ENCODE data around the gene PSMB8.

Gene PSMB8

DNA sequence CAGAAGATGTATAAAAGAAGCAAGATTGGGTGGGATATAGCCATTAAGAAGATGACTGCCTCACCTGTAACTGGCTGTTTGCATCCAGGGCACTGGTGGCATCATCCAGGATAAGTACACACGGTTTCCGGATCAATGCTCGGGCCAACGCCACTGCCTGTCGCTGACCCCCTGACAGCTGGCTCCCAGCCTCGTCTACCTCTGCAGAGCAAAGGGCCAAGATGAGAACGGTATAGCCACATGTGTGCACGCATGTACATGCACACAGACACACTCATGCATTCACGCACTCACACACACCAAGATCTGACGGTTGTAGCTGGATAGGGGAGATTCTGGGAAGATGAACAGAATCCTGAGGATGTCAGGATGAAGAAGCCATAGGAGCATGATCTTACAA is 3.2 kb upstream of the PSMB8 start:
- Histone ChIP-seq H3K27me3 (ENCODE audit: insufficient read depth, low read length) (no peaks in the 10 kb centered on the region), H4K20me1 (ENCODE audit: insufficient read depth, low read length) (no peaks in the 10 kb centered on the region), H3K27ac (ENCODE audit: low read depth, low read length, poor library complexity, severe bottlenecking) (no peak overlapping the region)

DNA sequence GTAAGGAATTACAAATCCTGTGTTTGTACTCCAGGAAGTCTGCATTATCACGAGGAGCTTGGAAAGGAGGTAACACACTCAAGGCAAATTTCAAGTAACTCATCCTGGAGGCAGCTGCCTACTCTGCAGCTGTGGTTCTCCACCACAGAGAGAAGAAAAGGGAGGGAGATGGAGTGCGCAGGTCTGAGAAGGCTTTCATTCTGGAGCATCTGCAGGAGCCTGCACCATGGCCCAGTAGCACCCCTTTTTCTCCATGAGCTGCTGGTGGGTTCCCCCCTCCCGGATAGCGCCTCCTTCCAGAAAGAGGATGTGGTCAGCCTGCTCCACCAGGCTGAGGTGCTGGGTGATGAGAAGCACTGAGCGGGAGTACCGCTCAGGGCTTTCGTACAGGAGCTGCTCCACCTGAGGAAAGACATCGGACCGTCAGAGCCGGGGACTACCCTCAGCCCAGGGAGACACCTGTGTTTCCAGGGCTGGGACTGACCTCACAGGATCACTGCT is 1.6 kb upstream of the PSMB8 start:
- H2AFZ ChIP-seq (ENCODE audit: low read length): no peak overlapping the region
- TF ChIP-seq EZH2 (IDR thresholded peaks at IDR 0.05; ENCODE audit: borderline replicate concordance, low read length): no peak
- TF ChIP-seq, protein P1, sequence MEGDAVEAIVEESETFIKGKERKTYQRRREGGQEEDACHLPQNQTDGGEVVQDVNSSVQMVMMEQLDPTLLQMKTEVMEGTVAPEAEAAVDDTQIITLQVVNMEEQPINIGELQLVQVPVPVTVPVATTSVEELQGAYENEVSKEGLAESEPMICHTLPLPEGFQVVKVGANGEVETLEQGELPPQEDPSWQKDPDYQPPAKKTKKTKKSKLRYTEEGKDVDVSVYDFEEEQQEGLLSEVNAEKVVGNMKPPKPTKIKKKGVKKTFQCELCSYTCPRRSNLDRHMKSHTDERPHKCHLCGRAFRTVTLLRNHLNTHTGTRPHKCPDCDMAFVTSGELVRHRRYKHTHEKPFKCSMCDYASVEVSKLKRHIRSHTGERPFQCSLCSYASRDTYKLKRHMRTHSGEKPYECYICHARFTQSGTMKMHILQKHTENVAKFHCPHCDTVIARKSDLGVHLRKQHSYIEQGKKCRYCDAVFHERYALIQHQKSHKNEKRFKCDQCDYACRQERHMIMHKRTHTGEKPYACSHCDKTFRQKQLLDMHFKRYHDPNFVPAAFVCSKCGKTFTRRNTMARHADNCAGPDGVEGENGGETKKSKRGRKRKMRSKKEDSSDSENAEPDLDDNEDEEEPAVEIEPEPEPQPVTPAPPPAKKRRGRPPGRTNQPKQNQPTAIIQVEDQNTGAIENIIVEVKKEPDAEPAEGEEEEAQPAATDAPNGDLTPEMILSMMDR (IDR thresholded peaks at IDR 0.05; ENCODE audit: low read length): no peak
- no peaks in the 10 kb centered on the region for H3F3A ChIP-seq (ENCODE audit: insufficient read depth, low read length)
- H3K4me3 ChIP-seq (ENCODE audit: low read depth, low read length, poor library complexity, severe bottlenecking): peak overlapping the region; percentile 82
- peak overlapping the region; percentile 97 for H3K9ac ChIP-seq (ENCODE audit: low read length)
- peaks cover 50% of the 10 kb centered on the region for H3K4me1 ChIP-seq (ENCODE audit: insufficient read depth, low read length, severe bottlenecking)
- H3K36me3 ChIP-seq (ENCODE audit: insufficient read depth, low read length): peaks cover 69% of the 10 kb centered on the region
- H3K27ac ChIP-seq (ENCODE audit: low read depth, low read length, poor library complexity, severe bottlenecking): peak overlapping the region; percentile 95
- H3K27me3 ChIP-seq (ENCODE audit: insufficient read depth, low read length): no peaks in the 10 kb centered on the region
- H3K9me2 ChIP-seq (ENCODE audit: low read depth, low read length): no peaks in the 10 kb centered on the region
- no peaks in the 10 kb centered on the region for H3K9me3 ChIP-seq (ENCODE audit: low read length)
- no peaks in the 10 kb centered on the region for H3K79me2 ChIP-seq (ENCODE audit: insufficient read depth, low read length)
- no peaks in the 10 kb centered on the region for H4K20me1 ChIP-seq (ENCODE audit: insufficient read depth, low read length)
- H3K4me2 ChIP-seq (ENCODE audit: low read length): peak overlapping the region; percentile 84

More for the DNA sequence above, 3.2 kb upstream of the PSMB8 start:
- Histone ChIP-seq H3K4me2 (ENCODE audit: low read length) (no peak overlapping the region), H3K9ac (ENCODE audit: low read length) (no peak overlapping the region), H3K9me2 (ENCODE audit: low read depth, low read length) (no peaks in the 10 kb centered on the region), H3F3A (ENCODE audit: insufficient read depth, low read length) (no peaks in the 10 kb centered on the region), H3K79me2 (ENCODE audit: insufficient read depth, low read length) (no peaks in the 10 kb centered on the region), H3K4me3 (ENCODE audit: low read depth, low read length, poor library complexity, severe bottlenecking) (no peak overlapping the region), H3K4me1 (ENCODE audit: insufficient read depth, low read length, severe bottlenecking) (peaks cover 49% of the 10 kb centered on the region), H2AFZ (ENCODE audit: low read length) (no peak overlapping the region), H3K9me3 (ENCODE audit: low read length) (no peaks in the 10 kb centered on the region), H3K36me3 (ENCODE audit: insufficient read depth, low read length) (peaks cover 66% of the 10 kb centered on the region)
- TF ChIP-seq, protein P1 (IDR thresholded peaks at IDR 0.05; ENCODE audit: low read length): no peak
- no peak for TF ChIP-seq EZH2 (IDR thresholded peaks at IDR 0.05; ENCODE audit: borderline replicate concordance, low read length)

DNA sequence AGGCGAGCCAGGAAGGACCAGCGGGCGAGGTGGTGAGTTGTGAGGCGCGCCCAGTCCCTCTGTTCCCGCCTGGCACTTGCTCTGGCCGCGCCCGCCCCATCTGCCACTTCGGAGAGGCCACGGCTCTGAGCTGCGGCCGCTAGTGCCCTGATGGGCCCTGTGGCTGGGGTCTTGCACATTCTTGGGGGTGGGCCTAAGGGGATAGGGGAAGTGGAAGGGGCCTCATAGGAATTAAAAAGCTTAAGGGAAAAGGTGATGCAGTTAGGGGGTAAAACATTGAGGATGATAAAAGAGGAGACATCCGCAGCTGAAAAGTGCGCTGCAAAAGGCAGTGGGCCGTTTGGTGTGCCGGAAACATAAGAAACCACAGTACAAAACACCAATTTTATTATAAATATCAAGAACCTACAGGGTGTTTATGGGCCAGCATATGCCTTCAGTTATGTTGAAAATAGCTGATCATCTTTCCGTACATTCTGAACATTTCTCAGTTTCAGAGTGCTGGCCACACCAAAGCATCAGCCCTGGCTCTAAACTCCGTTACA is 1.1 kb upstream of the PSMB8 start:
- Histone ChIP-seq H3K79me2 (ENCODE audit: insufficient read depth, low read length) (no peaks in the 10 kb centered on the region), H4K20me1 (ENCODE audit: insufficient read depth, low read length) (no peaks in the 10 kb centered on the region), H3K4me1 (ENCODE audit: insufficient read depth, low read length, severe bottlenecking) (peaks cover 53% of the 10 kb centered on the region), H3K9me3 (ENCODE audit: low read length) (no peaks in the 10 kb centered on the region), H3K27ac (ENCODE audit: low read depth, low read length, poor library complexity, severe bottlenecking) (peak overlapping the region; percentile 95), H3K36me3 (ENCODE audit: insufficient read depth, low read length) (peaks cover 69% of the 10 kb centered on the region), H3K4me2 (ENCODE audit: low read length) (peak overlapping the region; percentile 84), H3K9me2 (ENCODE audit: low read depth, low read length) (no peaks in the 10 kb centered on the region), H3K27me3 (ENCODE audit: insufficient read depth, low read length) (no peaks in the 10 kb centered on the region), H3K9ac (ENCODE audit: low read length) (peak overlapping the region; percentile 97), H3K4me3 (ENCODE audit: low read depth, low read length, poor library complexity, severe bottlenecking) (peak overlapping the region; percentile 82), H2AFZ (ENCODE audit: low read length) (no peak overlapping the region), H3F3A (ENCODE audit: insufficient read depth, low read length) (no peaks in the 10 kb centered on the region)
- TF ChIP-seq, protein P1 (IDR thresholded peaks at IDR 0.05; ENCODE audit: low read length): no peak
- no peak for TF ChIP-seq EZH2 (IDR thresholded peaks at IDR 0.05; ENCODE audit: borderline replicate concordance, low read length)

Measured in OCI-LY1 (cell line).